T-helper 2 cell treated with Interferon-gamma antibody and Interleukin-4, amounts not matched to agents 100 ng/mL and 5 ng/mL, for 36 hours (primary cell): ENCODE data around the gene SOX10. TPM values are rescaled to one million over a fixed set of nuclear protein-coding genes. Genes with fewer than 3 reads are reported as not detected.

Experiments used
- intact Hi-C: fragments of 100-400 bp; cut with micrococcal nuclease; formaldehyde crosslinking; loops from one replicate; pipeline ENCODE4 v1.15.1; 2023
- total RNA-seq: library from RNA; stranded (reverse); gene quantifications from 2 replicates; pipeline ENCODE4 v1.2.3, GENCODE V29; 2022

SOX10 gene
- not detected in 2 replicates for total RNA-seq

DNA sequence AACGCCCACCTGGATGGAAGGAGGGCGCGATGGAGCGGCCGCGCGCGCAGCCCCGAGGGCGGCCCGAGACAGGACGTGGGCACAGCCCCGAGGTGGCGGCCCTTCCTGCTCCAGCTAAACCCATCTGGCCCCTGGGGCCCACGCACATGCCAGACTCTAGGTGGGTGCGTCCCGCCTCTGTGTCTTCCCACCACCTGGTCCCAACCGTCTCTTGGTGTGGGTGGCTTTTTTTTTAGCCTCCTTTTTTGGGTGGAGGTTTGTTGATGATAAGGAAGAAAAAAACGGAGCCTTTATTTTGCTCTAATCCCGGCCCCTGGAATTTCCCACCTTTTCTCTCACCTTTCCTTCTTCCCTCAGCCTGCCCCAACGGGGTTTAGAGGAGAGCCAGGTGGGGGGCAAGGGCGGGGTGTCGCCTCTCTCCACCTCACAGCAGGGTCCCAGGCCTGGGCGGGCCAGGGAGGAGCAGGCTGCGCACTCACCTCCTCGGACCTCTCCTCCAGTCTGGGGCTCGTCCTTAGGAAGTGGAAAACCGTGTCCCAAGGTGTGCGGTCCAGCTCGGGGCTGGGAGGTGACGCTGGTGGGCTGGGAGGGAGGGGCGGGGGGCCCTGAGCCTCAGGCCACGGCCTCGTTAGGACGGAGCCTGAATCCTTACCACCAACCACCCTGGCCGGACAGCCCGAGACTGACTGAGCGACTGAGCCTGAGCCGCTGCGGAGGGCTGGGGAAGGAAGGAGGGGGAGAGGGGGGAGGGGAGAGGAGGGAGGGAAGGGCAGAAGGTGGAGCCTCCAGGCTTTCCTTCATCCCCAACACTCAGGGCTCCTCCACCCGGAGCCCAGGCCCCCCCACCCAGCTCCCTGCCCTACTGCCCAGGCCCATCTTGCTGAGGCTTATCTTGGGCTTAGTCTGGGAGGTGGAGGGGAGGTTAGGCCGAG is at the start of gene SOX10:
Gene SOX10, minus strand, starts transcription at position 696 of the 932 bp plus-strand sequence. CDS start 771 bp downstream, outside the sequence.
- intact Hi-C loops, result no loop called here

DNA sequence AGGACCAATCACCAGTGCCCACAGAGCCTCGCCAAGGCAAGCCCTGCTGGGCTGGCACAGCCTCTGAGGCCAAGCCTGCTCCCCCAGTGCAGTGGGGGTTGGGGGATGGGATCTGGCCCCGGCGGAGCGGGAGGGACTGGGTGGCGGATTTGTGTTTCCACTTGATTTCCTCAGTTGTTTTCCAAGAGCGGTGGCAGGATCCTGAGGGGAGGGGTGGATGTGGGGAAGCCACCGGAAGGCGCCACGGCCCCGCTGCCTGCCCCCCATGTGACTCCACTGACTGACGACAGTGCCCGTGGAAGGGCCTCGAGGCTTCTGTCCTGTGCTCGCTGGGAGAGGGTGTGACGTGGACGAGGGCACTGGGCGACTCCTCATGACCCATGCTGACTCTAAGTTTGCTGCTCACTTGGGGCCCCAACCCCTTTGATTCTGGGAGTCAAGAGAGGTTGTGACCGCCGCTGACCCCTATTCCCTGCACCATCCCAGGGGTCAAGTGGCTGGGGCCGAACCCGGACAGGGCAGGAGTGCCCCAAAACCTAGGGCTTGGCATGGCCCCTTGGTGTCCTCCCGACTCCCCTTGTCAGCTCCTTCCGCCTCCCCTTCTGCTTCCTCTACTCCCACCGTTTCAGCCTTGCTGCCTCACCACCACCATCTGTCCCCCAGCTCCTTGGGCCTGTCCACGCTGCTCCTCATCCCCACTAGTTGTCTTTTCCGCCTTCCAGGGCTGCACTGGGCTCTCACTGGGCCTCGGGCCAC is 49.3 kb upstream of the SOX10 start:
- intact Hi-C loops, result no loop called here

DNA sequence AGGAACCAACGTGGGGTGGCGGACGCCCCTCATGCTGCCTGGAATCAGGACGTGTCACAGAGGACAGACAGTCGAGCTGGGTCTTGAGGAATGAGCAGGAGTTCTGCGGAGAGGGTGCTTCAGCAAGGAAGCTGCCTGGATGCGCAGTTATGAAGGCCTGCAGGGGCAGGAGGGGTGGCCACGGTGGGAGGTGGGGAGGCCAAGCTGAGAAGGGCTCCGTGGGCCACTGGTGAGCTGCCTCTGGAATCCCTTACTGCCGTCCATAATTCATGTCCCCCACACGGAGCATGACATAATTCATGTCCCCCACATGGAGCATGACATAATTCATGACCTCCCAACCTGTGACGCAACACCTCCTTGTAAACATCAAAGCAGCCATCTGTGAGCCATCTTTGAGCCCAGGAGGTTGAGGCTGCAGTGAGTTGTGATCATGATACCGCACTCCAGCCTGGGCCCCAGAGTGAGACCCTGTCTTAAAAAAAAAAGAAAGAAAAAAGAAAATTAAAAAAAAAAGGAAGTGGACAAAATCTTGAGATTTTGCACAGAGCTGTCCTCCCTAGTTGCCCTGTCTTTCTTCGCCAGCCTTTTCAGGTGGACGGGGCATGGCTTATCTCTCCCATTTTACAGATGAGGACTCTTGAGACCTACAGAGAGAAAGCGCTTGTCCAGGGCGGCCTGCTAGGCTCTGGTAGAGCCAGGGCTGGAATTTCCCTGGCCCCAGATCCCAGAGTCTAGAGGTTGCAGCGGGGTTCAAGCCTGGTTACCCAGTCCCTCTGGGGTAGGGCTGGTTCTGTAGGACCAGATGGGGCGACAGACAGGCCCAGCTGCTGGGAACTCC is 48.5 kb upstream of the SOX10 start:
- intact Hi-C loops, result no loop called here

DNA sequence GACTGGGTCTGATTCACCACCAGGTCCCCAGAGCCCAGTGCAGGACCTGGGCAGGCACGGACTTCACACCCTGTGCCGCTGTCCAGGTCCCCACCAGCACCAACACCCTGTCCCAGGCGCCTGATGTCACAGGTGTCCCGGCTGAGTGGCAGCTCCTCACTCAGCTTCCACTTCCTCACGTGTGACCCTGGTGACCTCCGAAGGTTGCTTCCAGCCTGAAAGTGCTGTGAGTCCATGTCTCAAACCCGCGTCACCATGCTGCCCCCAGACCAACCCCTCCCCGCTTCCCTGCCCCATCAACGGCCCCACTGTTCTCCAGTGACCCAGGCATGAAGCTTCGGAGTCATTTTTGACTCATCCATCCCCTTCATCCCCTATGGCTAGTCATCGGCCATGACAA is 47.1 kb upstream of the SOX10 start:
- intact Hi-C loops, result no loop called here

DNA sequence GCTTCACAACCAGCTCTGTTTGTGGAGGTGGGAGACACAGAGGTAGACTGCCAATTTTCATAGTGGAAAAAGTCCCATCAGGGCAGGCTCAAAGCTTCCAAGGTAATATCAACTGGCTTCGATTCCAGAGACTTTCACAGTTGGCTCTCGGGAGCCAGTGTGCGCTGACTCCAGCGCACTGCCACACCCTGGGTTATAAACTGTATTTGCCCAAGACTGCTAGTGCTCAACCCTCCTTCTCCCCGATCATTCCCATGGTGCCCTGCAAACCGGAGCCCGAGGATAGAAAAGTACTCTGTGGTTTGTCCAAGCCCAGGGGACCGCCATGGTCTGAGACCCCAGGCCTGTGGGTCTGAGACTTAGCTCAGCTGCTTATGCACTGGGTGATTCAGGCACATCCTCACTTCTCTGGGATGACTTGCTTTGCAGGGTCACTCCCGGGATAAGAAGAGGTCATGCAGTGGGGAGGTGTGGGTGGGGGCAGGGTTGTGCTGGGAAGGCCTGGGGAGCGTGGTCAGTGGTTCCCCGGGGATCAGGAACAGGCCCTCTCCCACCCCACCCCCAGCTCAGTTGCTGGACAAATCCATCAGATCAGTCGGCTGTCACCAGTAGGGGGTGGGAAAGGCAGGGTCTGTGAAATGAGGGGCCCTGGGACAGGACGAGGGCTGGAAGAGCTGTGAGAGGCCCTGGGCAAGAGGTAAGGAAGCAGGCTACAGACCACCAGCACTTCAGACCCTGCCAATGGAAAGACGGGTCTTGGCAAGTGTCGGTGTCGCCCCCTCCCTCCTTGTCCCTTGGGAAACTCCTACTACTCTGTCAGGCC is 46.2 kb upstream of the SOX10 start:
- intact Hi-C loops, result no loop called here

DNA sequence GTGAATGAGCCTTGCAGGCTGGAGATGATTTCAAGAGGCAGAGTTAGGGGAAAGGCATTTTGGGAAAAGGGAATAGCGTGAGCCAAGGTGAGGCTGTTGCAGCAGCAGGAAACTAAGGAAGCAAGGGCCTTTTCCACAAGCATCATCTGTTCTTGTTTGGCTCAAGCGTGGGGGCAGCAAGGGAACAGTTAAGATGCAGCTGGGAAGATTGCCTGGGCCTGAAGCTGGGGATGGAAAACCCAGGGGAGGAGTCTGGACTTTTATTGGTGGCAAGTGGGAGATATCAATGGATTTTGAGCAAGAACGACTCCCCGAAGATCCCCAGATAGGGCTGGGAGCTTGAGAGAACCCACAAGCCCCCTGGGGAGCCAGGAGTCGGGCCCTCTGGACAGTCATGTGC is 45.5 kb upstream of the SOX10 start:
- intact Hi-C loops, result no loop called here

DNA sequence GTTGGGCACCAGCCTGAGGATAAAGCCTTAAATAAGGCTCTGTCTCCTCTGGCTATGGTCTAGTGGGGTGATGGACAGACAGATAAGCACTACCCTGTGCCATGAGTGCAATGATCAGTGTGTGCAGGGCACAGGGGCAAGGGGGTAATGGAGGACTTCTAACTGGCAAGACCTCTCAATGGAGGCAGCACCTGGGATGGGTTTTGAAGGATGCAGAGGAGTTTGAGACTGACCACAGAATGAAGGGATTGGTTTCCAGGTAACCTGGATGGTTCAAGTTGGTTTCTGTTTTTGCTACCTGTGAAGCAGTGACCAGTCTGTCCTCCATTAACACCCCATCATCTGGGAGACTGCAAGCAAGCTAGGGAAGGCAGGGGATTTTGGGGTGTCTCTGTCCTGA is 45.0 kb upstream of the SOX10 start:
- intact Hi-C loops, result no loop called here

DNA sequence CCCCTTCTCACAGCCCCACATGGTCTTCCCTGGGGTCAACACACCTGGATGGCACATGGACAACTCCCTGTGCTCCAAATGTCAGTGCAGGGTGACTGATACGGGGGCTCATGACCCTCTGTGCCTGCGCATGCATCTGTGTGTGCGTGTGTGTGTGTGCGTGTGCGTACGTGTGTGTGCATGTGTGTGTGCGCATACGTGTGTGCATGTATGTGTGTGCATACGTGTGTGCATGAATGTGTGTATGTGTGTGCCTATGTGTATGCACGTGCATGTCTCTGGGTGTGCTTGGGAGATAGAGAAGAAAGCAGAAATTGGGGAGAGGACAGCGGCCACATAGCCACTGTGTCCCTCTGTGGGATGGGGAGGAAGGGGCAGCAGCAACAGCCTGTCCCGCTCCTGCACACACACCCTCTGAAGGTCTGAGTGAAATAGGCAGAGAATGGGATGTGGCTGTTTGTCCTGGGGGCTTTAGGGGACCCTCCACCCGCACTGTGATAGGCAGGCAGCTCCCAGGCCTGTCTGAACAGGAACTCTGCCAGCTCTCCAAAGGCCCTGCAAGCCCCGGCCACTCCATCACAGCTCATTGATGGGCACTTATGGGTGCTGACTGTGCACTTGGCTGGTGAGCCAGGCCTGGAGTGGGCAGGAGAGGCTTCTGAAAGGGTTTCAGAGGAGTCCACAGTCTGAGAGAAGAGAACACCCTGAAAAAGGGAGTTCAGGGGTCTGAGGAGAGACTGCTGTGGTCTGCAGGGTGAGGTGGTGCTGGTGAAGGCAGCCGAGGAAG is 44.2 kb upstream of the SOX10 start:
- intact Hi-C loops, result no loop called here

DNA sequence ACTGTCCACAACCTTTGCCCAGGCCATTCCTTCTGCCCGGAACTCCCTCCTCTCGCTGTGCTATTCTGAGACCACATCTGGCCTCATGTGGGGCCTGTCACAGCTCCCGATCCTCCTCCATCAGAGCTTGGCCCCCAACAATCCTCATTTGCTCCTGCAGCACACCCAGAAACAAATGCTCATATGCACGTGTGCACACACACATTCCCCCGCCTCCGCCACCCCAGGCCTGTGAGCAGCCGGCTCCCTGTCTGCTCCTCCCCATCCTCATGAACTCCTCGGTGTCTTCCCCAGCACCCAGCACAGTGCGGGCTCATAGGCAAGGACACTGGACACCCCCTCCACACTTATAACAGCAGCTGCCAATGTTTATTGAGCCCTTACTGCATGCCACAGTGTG is 43.1 kb upstream of the SOX10 start:
- intact Hi-C loops, result no loop called here

DNA sequence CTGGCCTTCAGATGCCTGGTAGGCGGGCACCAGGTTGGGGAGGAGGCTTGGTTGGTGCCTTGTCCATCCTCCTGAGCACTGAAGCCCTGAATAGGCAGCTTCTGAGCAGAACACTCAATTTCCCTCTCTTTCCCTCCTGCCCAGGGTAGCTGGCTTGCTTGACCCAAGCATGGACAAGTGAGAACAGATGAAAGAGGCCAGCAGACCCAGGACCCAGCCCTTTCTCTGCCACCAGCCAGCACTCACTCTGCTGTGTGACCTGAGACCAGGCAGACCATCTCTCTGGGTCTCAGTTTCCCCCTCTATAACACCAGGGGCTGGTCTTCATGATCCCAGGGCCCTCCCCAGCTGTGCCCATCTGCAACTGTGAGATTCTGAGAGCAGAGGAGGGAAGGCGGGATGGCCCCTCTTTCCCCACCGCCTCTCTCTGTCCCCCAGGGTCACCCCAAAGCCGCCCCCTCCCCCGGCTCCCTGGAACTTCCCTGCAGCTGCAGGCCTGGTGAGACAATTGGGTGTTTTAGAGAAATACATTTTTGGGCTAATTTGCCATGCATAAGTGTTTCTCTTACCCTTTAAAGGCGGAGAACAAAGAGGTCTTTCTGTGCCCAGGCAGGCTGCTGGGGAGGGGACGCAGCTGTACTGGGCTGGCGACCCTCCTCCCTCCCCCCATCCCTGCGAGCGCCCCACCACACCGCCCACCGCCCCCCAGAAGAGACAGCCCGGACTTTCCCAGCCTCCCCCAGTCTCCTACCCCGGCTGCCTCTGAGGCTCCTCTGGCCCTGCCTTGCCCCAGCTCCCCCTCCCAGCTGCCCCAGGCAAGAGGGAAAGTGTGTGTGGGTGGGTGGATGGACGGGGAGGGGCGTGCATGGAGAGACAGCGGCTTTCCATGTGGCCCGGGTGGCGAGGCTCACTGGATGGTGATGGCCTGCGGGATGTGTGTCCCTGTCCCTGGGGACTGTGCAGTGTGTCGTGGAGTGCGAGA is 42.1 kb upstream of the SOX10 start:
- intact Hi-C loops, result no loop called here

DNA sequence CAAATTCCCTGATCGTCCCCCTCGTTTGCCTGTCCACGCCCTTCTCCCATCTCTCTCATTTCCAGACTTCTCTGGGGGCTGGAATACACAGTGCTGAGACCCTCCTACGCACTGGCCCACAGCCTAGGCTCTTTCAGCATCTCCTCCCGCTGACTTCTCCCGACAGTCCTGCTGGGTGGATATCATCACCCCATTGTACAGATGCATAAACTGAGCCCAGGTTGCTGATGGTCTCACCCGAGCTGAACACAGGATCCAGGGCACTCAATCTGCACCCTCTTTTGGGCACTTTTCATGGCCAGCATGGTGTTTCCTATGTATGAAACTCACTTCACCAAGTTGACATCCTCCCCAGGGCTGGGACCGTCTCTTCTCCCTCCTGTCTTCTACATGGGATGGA is 41.2 kb upstream of the SOX10 start:
- intact Hi-C loops, result no loop called here

DNA sequence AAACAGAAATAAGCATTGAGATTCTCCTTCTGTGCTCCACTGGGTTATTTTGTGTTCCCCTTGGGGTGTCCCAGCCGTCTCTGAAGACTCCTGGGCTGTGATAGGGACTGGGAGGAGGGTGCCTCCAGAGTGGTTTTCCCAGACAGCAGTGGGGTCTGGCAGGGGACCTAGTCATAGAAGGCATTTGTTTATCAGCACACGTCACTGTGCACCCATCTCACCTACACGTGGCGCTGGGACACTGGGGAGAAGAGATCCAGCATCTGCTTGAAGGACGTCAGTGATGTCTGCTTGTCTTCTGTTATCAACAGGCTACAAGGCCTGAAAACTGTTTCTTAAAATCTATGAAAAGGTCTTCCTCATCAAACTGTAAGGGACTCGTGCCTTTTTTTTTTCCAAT is 38.7 kb upstream of the SOX10 start:
- intact Hi-C loops, result no loop called here

DNA sequence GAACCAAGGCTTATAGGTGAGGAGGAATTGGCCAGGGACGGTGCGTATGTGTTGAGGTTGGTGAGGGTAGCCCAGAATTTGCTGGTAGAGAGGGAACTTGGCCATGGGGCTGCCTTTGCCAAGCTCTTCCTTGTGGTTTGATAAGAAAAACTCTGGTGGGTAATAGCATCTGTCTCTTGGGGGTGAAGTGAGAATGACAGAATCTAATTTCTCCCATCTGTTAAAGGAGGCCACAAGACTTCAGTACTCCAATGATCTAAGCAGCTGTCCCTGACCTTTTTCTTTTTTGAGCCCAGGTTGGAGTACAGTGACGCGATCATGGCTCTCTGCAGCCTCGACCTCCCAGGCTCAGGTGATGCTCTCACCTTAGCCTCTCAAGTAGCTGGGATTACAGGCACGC is 36.9 kb upstream of the SOX10 start:
- intact Hi-C loops, result no loop called here

DNA sequence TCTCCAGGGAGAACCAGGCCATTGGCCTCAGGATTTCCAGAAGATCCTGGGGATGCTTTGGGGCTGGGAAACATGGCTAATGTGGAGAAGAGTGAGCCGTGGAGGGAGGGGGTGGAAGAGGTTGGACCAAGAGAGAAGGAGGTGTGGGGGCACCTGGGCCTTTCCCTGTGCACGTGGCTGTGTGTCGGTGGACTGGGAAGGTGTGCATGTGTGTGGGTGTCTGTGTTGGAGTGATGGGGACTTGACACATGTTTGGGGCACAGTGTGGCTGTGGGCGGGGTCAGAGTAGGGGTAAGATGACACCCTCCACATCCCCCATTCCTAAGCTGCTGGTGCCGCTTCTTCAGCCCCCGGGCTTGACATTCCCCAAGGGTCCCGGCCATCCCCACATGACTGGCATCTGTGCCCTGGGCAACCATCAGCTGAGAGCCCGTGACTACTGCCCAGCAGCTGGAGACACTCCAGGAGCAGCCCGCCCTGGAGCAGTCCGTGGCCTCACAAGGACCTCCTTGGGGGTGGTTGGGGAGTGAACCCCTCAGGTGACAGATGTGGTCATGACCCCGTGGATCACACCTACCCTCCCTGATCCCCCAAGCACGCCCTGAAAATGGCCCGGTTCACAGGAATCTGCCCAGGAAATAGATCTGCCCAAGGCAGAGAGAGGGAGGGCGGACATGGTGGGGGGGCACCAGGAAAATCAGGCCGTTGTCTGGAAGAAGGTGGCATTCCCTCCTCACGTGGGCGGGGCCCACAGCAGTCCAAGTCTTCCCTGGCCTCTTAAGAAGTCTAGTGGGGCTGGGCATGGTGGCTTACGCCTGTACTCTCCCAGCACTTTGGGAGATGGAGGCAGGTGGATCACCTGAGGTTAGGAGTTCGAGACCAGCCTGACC is 34.8 kb upstream of the SOX10 start:
- intact Hi-C loops, result no loop called here

DNA sequence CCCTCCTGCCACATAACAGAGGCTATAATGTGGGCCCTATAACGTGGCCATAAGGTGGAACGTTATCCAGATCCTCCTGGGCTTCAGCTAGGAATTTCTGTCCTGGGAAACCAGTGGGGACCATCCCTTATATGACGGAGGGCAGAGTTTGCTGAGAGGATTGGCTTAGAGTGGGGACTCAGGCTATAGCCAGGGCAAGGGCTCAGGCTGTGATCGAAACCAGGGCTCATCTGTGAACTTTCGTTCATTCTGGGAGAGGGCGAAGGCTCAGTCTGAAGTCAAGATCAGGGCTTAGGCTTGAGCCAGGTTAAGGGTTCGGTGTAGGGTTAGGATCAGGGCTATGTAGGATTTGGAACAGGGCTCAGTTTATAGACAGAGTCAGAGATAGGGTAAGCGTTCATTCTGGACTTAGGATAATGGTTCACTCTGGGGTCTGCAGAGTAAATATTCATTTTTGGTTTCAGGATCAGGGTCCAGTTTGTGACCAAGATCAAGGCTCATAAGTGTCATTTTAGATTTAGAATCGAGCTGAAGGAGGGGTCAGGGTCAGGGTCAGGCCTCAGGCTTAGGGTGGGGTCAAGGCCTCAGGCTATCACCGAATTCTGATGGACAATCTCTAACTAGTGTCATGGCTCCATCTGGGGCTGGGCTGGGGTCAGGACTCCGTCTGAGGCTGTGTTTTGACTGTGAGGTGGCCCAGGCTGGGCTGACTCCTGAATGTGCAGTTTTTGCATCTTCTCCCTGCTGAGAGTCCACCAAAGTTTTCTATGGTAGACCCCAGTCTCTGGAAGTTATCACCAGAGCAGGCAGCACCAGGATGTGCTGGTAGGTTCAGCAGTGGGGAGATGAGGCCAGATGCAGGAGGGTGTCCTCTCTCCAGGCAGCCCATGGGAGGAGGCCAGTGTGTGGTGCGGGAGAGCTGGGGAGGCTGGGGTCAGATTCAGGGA is 33.9 kb upstream of the SOX10 start:
- intact Hi-C loops, result no loop called here

DNA sequence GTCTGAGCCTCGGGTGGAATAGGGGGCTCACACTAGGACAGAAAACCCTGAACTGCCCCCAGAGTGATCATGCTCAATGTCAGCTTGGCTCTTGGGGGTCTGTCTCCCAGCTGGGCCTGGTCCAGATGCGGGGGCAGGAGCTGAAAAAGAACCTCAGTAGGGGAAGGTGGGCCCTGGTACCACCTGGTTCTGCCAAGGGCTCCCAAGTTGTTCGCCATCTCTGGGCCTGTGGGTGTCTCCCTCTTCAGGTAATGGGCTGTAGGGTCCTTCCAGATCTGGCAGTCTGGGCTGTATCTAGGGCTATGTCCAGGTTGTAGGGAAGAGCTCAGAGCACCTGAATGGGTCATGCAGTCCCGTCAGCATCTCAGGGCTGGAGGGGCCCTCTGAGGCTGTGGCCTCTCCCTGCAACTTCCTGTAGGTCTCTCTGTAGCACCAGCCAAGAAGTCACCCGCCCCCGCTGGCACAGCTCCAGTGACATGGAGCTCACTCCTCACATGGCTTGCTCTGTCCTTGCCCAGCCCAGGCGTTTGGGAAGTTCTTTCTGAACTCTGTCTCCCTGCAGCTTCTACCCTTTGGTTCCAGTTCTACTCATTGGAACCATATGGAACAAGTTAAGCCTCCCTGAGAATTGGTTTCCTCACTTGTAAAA is 33.0 kb upstream of the SOX10 start:
- intact Hi-C loops, result no loop called here
